Heart left ventricle (tissue), 16 donors: Measurements from ENCODE around the gene BPHL. TPM values are rescaled to one million over a fixed set of nuclear protein-coding genes. Genes with fewer than 3 reads are reported as not detected.

ENCODE experiments used
- ATAC-seq, 4 donors: fragments of 200-7000 bp; cut with Tn5 transposase; one replicate each; pipeline ENCODE4 v1.9.1; 2020 to 2022; ENCODE audit warnings: moderate library complexity in 4 of 4, mild to moderate bottlenecking in 3 of 4, moderate number of reproducible peaks in 1 of 4
- DNase-seq, 5 donors: peaks; one replicate each; pipeline ENCODE4 v3.0.0-alpha.2; 2020
- H3K27ac ChIP-seq, 12 donors: fragments of 200-600 bp; sonication (generic) in 4 of 12; one replicate each; pipeline versions ENCODE4 v1.5.0 to v1.8.0; 2016 to 2022; ENCODE audit warnings: mild to moderate bottlenecking in 2 of 12
- H3K27me3 ChIP-seq, 9 donors: fragments of 200-600 bp; sonication (generic) in 2 of 9; one replicate each; pipeline versions ENCODE4 v1.5.1 to v1.8.0; 2016 to 2022; ENCODE audit warnings: mild to moderate bottlenecking in 3 of 9
- H3K36me3 ChIP-seq, 9 donors: fragments of 200-600 bp; sonication (generic) in 2 of 9; one replicate each; pipeline versions ENCODE4 v1.5.0 to v1.8.0; 2018 to 2022; ENCODE audit warnings: mild to moderate bottlenecking in 2 of 9
- H3K4me1 ChIP-seq, 12 donors: fragments of 200-600 bp; sonication (generic) in 4 of 12; one replicate each; pipeline versions ENCODE4 v1.5.0 to v1.8.0; 2016 to 2022; ENCODE audit warnings: mild to moderate bottlenecking in 3 of 12
- H3K4me3 ChIP-seq, 12 donors: fragments of 200-600 bp; sonication (generic) in 4 of 12; one replicate each; pipeline versions ENCODE4 v1.5.0 to v1.8.0; 2017 to 2022; ENCODE audit warnings: mild to moderate bottlenecking in 9 of 12, moderate library complexity in 4 of 12
- H3K9me3 ChIP-seq, 12 donors: fragments of 200-600 bp; sonication (generic) in 4 of 12; one replicate each; pipeline versions ENCODE4 v1.5.0 to v1.8.0; 2016 to 2022; ENCODE audit warnings: mild to moderate bottlenecking in 1 of 12
- POLR2A ChIP-seq, 2 donors: fragments of 450-650 bp; IDR thresholded peaks; one replicate each; pipeline ENCODE4 v1.6.1; 2017; ENCODE audit warnings: antibody characterized with exemption in 2 of 2, mild to moderate bottlenecking in 2 of 2, moderate library complexity in 2 of 2
- WGBS, 4 donors: extraction: QIAGEN DNeasy Blood & Tissue Kit in 2 of 4; methylation state at CpG; one replicate each; pipeline versions ENCODE4 v1.1.5 to v1.1.7; 2013 to 2018; 5-methylcytosine and 5-hydroxymethylcytosine counted together
- intact Hi-C, 10 donors: fragments of 100-400 bp; cut with DNase I; formaldehyde crosslinking; loops; one replicate each; pipeline versions ENCODE4 v1.11.1 to v1.14.2; 2022
- polyA plus RNA-seq, 2 donors: library from polyadenylated mRNA; stranded (reverse); fragments of 200-250 nt; gene quantifications; one replicate each; pipeline ENCODE4 v1.2.3, GENCODE V29; 2013
- total RNA-seq, 9 donors: library from RNA; depleted of rRNA in 2 of 9; stranded (reverse); fragments of >200 nt in 2 of 9; fragmentation: NEBNext Ultra II Directional in 3 of 9; extraction: Animal tissue kit (Norgen Biotek cat#: 25700) in 3 of 9; gene quantifications; one replicate each; pipeline versions ENCODE4 v1.1.0 to v1.2.4, GENCODE V29; 2016 to 2023
- TF ChIP-seq, protein P1 (sequence below), 12 donors: fragments of 200-600 bp; sonication (generic) in 4 of 12; IDR thresholded peaks; one replicate each; pipeline versions ENCODE4 v1.5.0 to v1.8.0; 2018 to 2022; ENCODE audit warnings: antibody characterized with exemption in 12 of 12, mild to moderate bottlenecking in 5 of 12
- donor health status: ischemic (EF 13 %, LVEDD 7.1; RV severe dilation, severe dysfunction).
- donor health status: healthy with polysubstance abuse.
- donor health status: DM: no; HTN: yes; CAD: no.
- donor health status: DM: no; HTN: no; CAD: no.
- donor health status: ischemic (EF 25% LVEDD 6.9; RV normal size, moderate dysfunction).
- donor health status: ischemic (EF 25% LVEDD 5.7; RV mildly dilated, moderate dysfunction).
- donor health status: healthy.
- donor health status: DM: yes; HTN: yes; CAD: no.
- donor health status: ischemic (EF 35%, LVEDD 5.7; RV mildly dilated, moderate dysfunction).
- donor health status: nonischemic (EF 11% LVEDD 7.7; RV severe dilation, severe dysfunction).
- donor health status: DM: yes; HTN: yes; CAD: no.
- donor health status: PGD.
- donor health status: ischemic (EF 29% LVEDD 5.4; RV normal size, mild dysfunction).
- donor health status: nonischemic (EF 23%, LVEDD 6.1; RV moderate dilation, normal function).

The BPHL gene
- total and polyA plus RNA-seq, 11 donors, result 4.8 to 38.2 (median 13.5) TPM

DNA sequence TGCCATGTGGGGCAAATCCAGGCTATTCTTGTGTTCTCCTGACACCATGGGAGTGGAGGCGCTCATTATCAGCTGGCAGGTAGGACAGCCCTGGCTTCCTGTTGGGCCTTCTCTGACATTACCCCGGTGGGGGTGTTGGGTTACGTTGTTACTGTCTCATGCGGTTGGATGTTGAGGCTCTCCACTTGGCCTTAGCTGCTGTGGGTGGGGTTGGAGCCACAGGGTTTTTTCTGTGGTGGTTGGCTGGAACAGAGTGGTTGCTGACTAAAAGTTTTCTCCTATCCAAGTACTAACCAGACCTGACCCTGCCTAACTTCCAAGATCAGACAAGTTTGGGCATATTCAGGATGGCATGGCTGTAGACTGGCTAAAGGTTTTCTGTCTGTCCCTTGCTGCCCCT, 30.1 kb upstream of the BPHL start:
- peak in 1 of 5 donors; percentile 16 for DNase-seq
- peak overlapping the region in 8 of 12 donors; percentile 14 to 73 (median 34) for H3K27ac ChIP-seq
- H3K27me3 ChIP-seq, result no peaks in the 10 kb centered on the region

DNA sequence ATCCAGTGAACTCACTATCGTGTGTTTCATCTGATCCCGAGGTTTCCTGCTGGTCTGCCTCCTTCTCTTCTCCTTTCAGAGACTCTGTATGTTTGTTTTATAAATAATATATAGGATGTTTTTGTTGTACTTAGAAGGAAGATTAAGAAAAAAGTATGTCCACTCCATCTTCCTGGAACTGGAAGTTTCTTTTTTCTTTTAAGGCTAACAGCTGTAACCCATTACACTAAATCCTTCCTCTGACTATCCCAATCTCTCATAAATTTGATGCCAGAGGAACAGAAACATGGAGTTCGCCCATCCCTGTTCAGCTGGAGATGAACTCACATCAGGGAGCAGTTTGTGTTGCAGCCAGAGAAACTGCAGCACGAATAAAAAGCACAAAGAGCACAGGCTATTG, 29.5 kb upstream of the BPHL start:
- ATAC-seq (peak; percentile 51 to 72 (median 58)), DNase-seq (peak in 1 of 5 donors; percentile 11)
- Histone ChIP-seq H3K36me3 (peaks cover 0 to 68% (median 67%) of the 10 kb centered on the region in 9 donors), H3K4me1 (peaks cover 0 to 8% (median 0%) of the 10 kb centered on the region in 12 donors), H3K9me3 (no peaks in the 10 kb centered on the region), H3K4me3 (no peak overlapping the region), H3K27me3 (no peaks in the 10 kb centered on the region), H3K27ac (peak overlapping the region in 8 of 12 donors; percentile 14 to 73 (median 34))
- WGBS, 4 donors, result 59 to 72% (median 65%) methylated on average over 4 of the region's 4 CpGs
- TF ChIP-seq, protein P1, sequence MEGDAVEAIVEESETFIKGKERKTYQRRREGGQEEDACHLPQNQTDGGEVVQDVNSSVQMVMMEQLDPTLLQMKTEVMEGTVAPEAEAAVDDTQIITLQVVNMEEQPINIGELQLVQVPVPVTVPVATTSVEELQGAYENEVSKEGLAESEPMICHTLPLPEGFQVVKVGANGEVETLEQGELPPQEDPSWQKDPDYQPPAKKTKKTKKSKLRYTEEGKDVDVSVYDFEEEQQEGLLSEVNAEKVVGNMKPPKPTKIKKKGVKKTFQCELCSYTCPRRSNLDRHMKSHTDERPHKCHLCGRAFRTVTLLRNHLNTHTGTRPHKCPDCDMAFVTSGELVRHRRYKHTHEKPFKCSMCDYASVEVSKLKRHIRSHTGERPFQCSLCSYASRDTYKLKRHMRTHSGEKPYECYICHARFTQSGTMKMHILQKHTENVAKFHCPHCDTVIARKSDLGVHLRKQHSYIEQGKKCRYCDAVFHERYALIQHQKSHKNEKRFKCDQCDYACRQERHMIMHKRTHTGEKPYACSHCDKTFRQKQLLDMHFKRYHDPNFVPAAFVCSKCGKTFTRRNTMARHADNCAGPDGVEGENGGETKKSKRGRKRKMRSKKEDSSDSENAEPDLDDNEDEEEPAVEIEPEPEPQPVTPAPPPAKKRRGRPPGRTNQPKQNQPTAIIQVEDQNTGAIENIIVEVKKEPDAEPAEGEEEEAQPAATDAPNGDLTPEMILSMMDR (IDR thresholded peaks at IDR 0.05), result no peak
- TF ChIP-seq POLR2A (IDR thresholded peaks at IDR 0.05), result no peak
- intact Hi-C loops, result no loop called here

More for the DNA sequence above, 30.1 kb upstream of the BPHL start:
- peak; percentile 49 to 75 (median 64) for ATAC-seq
- intact Hi-C loops, result no loop called here
- peaks cover 0 to 8% (median 0%) of the 10 kb centered on the region in 12 donors for H3K4me1 ChIP-seq
- TF ChIP-seq POLR2A (IDR thresholded peaks at IDR 0.05), result no peak
- TF ChIP-seq, protein P1 (IDR thresholded peaks at IDR 0.05), result no peak
- peaks cover 0 to 72% (median 71%) of the 10 kb centered on the region in 9 donors for H3K36me3 ChIP-seq
- no peak overlapping the region for H3K4me3 ChIP-seq
- 69 to 88% (median 83%) methylated on average over 4 of the region's 4 CpGs for WGBS, 4 donors
- no peaks in the 10 kb centered on the region for H3K9me3 ChIP-seq

DNA sequence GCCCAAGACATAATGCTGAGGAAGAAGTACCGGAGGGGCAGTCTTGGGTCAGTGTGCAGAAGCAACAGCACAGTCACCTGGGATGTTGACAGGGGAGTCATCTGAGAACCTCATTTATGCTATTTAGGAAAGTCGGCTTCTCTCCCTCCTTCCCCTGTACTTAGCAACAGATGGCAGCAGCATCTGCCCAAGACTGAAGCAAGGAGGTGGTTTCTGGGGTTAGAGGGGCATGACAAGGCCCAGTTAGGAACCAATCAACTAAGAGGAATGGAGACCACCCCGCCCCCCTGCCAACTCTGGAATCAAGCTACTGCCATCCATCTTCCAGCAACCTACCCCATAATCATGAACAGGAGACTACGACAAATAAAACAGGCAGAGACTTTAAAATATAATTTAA, 28.5 kb upstream of the BPHL start:
- peaks cover 0 to 8% (median 0%) of the 10 kb centered on the region in 12 donors for H3K4me1 ChIP-seq
- TF ChIP-seq POLR2A (IDR thresholded peaks at IDR 0.05), result no peak
- TF ChIP-seq, protein P1 (IDR thresholded peaks at IDR 0.05), result no peak
- intact Hi-C loops, result no loop called here
- H3K4me3 ChIP-seq, result no peak overlapping the region
- peaks cover 0 to 68% (median 67%) of the 10 kb centered on the region in 9 donors for H3K36me3 ChIP-seq
- no peak for ATAC-seq
- WGBS, 4 donors, result 86 to 92% (median 90%) methylated on average over 4 of the region's 4 CpGs
- no peaks in the 10 kb centered on the region for H3K9me3 ChIP-seq
- no peaks in the 10 kb centered on the region for H3K27me3 ChIP-seq
- H3K27ac ChIP-seq, result peak overlapping the region in 1 of 12 donors; percentile 13
- DNase-seq, result peak in 1 of 5 donors; percentile 10

DNA sequence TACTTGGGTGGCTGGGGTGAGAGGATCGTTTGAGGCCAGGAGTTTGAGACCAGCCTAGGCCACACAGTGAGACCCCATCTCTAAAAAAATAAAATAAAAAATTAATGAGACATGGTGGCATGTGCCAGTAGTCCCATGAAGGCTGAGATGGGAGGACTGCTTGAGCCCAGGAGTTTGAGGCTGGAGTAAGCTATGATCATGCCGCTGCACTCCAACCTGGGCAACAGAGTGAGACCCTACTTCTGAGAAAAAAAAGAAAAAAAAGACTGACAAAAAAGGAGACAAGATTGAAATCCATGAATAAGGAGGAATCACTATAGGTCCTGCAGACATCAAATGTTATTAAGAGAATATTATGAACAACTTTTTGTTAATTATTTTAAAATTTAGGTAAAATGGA, 23.7 kb upstream of the BPHL start:
- H3K27ac ChIP-seq, result no peak overlapping the region
- peaks cover 0 to 68% (median 63%) of the 10 kb centered on the region in 9 donors for H3K36me3 ChIP-seq
- TF ChIP-seq POLR2A (IDR thresholded peaks at IDR 0.05), result no peak
- TF ChIP-seq, protein P1 (IDR thresholded peaks at IDR 0.05), result no peak
- H3K4me3 ChIP-seq, result no peak overlapping the region
- WGBS, 4 donors, result 89 to 99% (median 91%) methylated on average over 2 of the region's 2 CpGs
- no peak for DNase-seq
- no peaks in the 10 kb centered on the region for H3K27me3 ChIP-seq
- intact Hi-C loops, result no loop called here
- ATAC-seq, result no peak
- H3K4me1 ChIP-seq, result peaks cover 0 to 3% (median 0%) of the 10 kb centered on the region in 12 donors
- no peaks in the 10 kb centered on the region for H3K9me3 ChIP-seq
